ENCODE results near the gene QKI. TPM values are rescaled to one million over a fixed set of nuclear protein-coding genes. Genes with fewer than 3 reads are reported as not detected.

The QKI gene
- total RNA-seq: 232 and 233 TPM in 2 replicates
- polyA plus RNA-seq: 175 and 178 TPM in 2 replicates
- 152 and 173 TPM in 2 replicates for polyA plus RNA-seq (2011; cell fraction: cytosol; rRNA removed)
- 179 and 220 TPM in 2 replicates for polyA plus RNA-seq (2011; cell fraction: nucleus; rRNA removed)
- 92.6 and 143 TPM in 2 replicates for polyA plus RNA-seq (2012)
- polyA minus RNA-seq: 484 and 519 TPM in 2 replicates
- polyA minus RNA-seq (2011; cell fraction: cytosol; rRNA and poly(A)+ RNA removed): 83.3 TPM
- polyA minus RNA-seq (2011; cell fraction: nucleus; rRNA and poly(A)+ RNA removed): 324 and 418 TPM in 2 replicates
- percentile 98 among the genes with signal in this experiment for Bru-seq, nascent RNA
- percentile 96 among the genes with signal in this experiment for BruChase-seq, experiment 1, labeled RNA remaining after a 6-hour chase
- BruChase-seq, experiment 2, labeled RNA remaining after a 2-hour chase: percentile 94 among the genes with signal in this experiment
- long read RNA-seq, full-length matches to known transcripts: 140 of 189 reads
- long read RNA-seq, partial matches to known transcripts: 8 of 189 reads
- long read RNA-seq, other reads (novel, unspliced or antisense): 41 of 189 reads

DNA sequence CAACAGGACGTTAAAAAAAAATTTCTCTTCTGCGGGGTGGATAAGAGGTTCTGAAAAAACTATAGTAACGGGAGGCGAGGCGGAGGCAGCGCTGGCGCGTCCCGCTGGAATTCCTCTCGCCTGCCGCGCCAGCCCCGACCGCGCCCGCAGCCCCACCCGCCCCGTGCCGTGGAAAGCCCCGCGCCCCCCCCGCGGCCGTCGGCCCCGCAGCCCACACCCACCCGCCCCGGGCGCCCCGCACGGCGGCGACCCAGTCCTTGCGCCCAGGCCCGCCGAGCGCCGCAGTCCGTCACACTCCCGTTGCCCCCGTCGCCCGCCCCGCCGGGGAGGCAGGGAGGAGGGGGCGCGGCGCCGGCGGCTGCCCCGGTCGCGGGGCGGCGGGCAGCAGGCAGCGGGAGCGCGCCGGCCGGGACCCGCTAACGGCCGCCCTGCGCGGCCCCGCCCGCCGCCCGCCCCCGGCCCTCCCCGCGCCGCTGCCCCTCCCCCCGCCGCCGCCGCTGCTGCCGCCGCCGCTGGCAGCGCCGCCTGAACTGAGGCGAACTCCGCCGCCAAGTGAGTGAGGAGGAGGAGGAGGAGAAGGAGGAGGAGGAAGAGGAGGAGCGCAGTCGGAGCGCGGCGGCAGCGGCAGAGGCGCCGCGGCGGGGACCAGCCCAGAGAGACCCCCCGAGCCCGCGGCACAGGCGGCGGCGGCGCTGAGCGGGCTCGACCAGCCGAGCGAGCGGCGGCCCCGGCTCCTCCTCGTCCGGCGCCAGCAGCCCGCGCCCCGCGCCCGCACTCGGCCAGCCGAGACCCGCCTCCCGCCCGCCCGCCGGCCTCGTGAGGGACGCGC is at the start of gene QKI:
QKI (plus strand) TSS at position 602 of the 829 bp plus-strand sequence. CDS start 476 bp downstream, outside the sequence.
- Histone ChIP-seq H2AFZ (ENCODE audit: low read depth, low read length) (peak within 1 kb of the TSS; percentile 62), H3K36me3 (ENCODE audit: control insufficient read depth in 2 of 2, extremely low read depth in 1 of 2, insufficient read depth in 2 of 2, low read length in 2 of 2) (no peaks in the 10 kb centered on the region), H3K27me3 (ENCODE audit: control insufficient read depth in 2 of 2, insufficient read depth in 2 of 2, low read length in 2 of 2) (no peaks in the 10 kb centered on the region), H3K9me1 (replicated peaks; ENCODE audit: control insufficient read depth, extremely low read depth, insufficient read depth, low read length) (no peaks in the 10 kb centered on the region), H3K4me3 (replicated peaks in 1 of 3; ENCODE audit: insufficient read depth in 1 of 3, low read depth in 1 of 3, low read length in 3 of 3) (peak within 1 kb of the TSS; percentile 84 to 94 (median 92)), H4K20me1 (replicated peaks; ENCODE audit: control insufficient read depth, extremely low read depth, insufficient read depth, low read length) (peaks cover 3% of the 10 kb centered on the region), H3K9me3 (replicated peaks; ENCODE audit: control insufficient read depth, insufficient read depth, low read length) (no peaks in the 10 kb centered on the region), H3K27ac (ENCODE audit: insufficient read depth, low read depth, low read length) (peak within 1 kb of the TSS; percentile 85), H3K4me1 (ENCODE audit: control insufficient read depth, extremely low read depth, insufficient read depth, low read length) (peaks cover 28% of the 10 kb centered on the region), H3K79me2 (ENCODE audit: control insufficient read depth, insufficient read depth, low read length) (peaks cover 47% of the 10 kb centered on the region), H3K4me2 (ENCODE audit: insufficient read depth, low read length) (peak within 1 kb of the TSS; percentile 90), H3K9ac (replicated peaks; ENCODE audit: extremely low read depth, insufficient read depth, low read length) (peak within 1 kb of the TSS; percentile 98)
- dilution Hi-C loops (cut with MboI; ENCODE audit: extremely low pct_ligation_motif_present, low sequenced_read_pairs) (no loop called here), intact Hi-C loops (cut with micrococcal nuclease) (loop anchor here (10.0 kb wide), 2 partner anchors 690 to 1000 kb away; partner anchors contain the start of genes PACRG and PRKN)
- POLR2A ChIA-PET: interaction anchor here (0.7 kb wide), 1 partner anchor 58 kb away, joined by 4 read pairs; no protein-coding TSS in a partner anchor
- DNase-seq (ENCODE audit: low read depth, low spot score) (peak; percentile 67), FAIRE-seq (no peak)
- no TSS peak for BruUV-seq (replicated peaks)
- TF ChIP-seq MAX (IDR thresholded peaks at IDR 0.05; ENCODE audit: insufficient read depth, insufficient read length) (no peak), FOS (IDR thresholded peaks at IDR 0.05; ENCODE audit: borderline replicate concordance, insufficient read depth, low read length) (no peak), EZH2 (IDR thresholded peaks at IDR 0.05; ENCODE audit: borderline replicate concordance, low read depth, low read length, severe bottlenecking) (no peak), MYC (IDR thresholded peaks at IDR 0.05; ENCODE audit: low read depth, low read length) (no peak), POLR2A (IDR thresholded peaks at IDR 0.05; ENCODE audit: low read depth, low read length) (peak; percentile 58), GATA2 (IDR thresholded peaks at IDR 0.05; ENCODE audit: insufficient read depth, insufficient read length, low read depth, low read length) (no peak), POLR2AphosphoS5 (IDR thresholded peaks at IDR 0.05; ENCODE audit: insufficient read depth, low read depth, low read length) (peak; percentile 84)
- CTCF ChIA-PET: interaction anchor here (0.7 to 3.6 kb wide), 3 partner anchors 59 to 244 kb away, joined by 3 to 31 read pairs (median 5); no protein-coding TSS in a partner anchor

All from endothelial cell of umbilical vein (primary cell).